A549 (cell line): ENCODE results near the gene SRPK2. TPM values are rescaled to one million over a fixed set of nuclear protein-coding genes. Genes with fewer than 3 reads are reported as not detected.

ENCODE experiments used
- ATAC-seq, 2 experiments: fragments of 200-7000 bp in 1 of 2; fragments of >200 bp in 1 of 2; cut with Nextera tagmentation in 1 of 2; cut with Tn5 transposase in 1 of 2; 3 replicates each; pipeline versions ENCODE4 v1.8.0 to v1.9.1; 2018 to 2020; ENCODE audit warnings: mild to moderate bottlenecking in 1 of 2, moderate library complexity in 1 of 2
- CTCF ChIA-PET: fragments of 300-600 bp; sonication (Branson Sonifier 250); formaldehyde crosslinking; extraction: SDS; loops from one replicate; lab custom pipeline; 2021; ENCODE audit warnings: antibody characterized with exemption, inconsistent platforms; lab: Yijun Ruan, JAX
- POLR2A ChIA-PET: fragments of 350-600 bp; formaldehyde crosslinking; extraction: SDS; loops from one replicate; lab custom pipeline; 2021; ENCODE audit warnings: antibody characterized with exemption, inconsistent platforms; lab: Yijun Ruan, JAX
- DNase-seq, 2 experiments: peaks; one replicate each; pipeline versions ENCODE4 v3.0.0 to v3.0.0-alpha.2; 2011 to 2016; ENCODE audit warnings: low read depth in 1 of 2, low spot score in 1 of 2
- FAIRE-seq: peaks from 2 replicates; lab custom pipeline; 2011; peaks lifted over from hg19 to GRCh38; lab: Jason Lieb, UNC
- H3K27ac ChIP-seq, 2 experiments: fragments of >200 bp; sonication (Bioruptor Twin); formaldehyde crosslinking; 3 replicates each; pipeline ENCODE4 v1.5.1; 2016 to 2017
- H3K4me1 ChIP-seq: fragments of >200 bp; sonication (Bioruptor Twin); formaldehyde crosslinking; 3 replicates; pipeline ENCODE4 v1.6.1; 2016
- H3K4me2 ChIP-seq: fragments of >200 bp; sonication (Bioruptor Twin); formaldehyde crosslinking; 3 replicates; pipeline ENCODE4 v1.6.1; 2016
- H3K4me3 ChIP-seq: fragments of >200 bp; sonication (Bioruptor Twin); formaldehyde crosslinking; 3 replicates; pipeline ENCODE4 v1.5.1; 2016
- H3K9me3 ChIP-seq: fragments of >200 bp; sonication (Bioruptor Twin); formaldehyde crosslinking; 3 replicates; pipeline ENCODE4 v1.6.1; 2016
- ATOH8 ChIP-seq: fragments of 250-450 bp; sonication (Bioruptor Pico); IDR thresholded peaks from 2 replicates; pipeline ENCODE4 v1.5.0; 2020; ENCODE audit warnings: low read depth, mild to moderate bottlenecking, moderate library complexity
- BHLHE40 ChIP-seq: IDR thresholded peaks from 2 replicates; pipeline ENCODE4 v1.6.1; 2012; ENCODE audit warnings: low read depth, low read length, inconsistent platforms
- CBX2 ChIP-seq: fragments of 200-600 bp; sonication (generic); IDR thresholded peaks from 2 replicates; pipeline ENCODE4 v1.6.1; 2016; ENCODE audit warnings: low read depth, mild to moderate bottlenecking, borderline replicate concordance
- CBX8 ChIP-seq: fragments of 200-600 bp; sonication (generic); IDR thresholded peaks from 2 replicates; pipeline ENCODE4 v1.6.1; 2016
- CHD2 ChIP-seq: fragments of 150-350 bp; IDR thresholded peaks from 2 replicates; pipeline ENCODE4 v1.6.1; 2014; ENCODE audit warnings: low read length; ENCODE audit not compliant: partially characterized antibody
- CTCF ChIP-seq: fragments of >200 bp; sonication (Bioruptor Twin); formaldehyde crosslinking; IDR thresholded peaks from 3 replicates; pipeline ENCODE4 v1.5.1; 2016
- EHF ChIP-seq: fragments of 250-450 bp; sonication (Bioruptor Pico); IDR thresholded peaks from 2 replicates; pipeline ENCODE4 v1.5.0; 2020; ENCODE audit warnings: mild to moderate bottlenecking
- ELK1 ChIP-seq: fragments of 150-350 bp; IDR thresholded peaks from 2 replicates; pipeline ENCODE4 v1.6.1; 2014; ENCODE audit warnings: low read depth, mild to moderate bottlenecking, low read length
- EP300 ChIP-seq, 2 experiments: fragments of >200 bp; sonication (Bioruptor Twin); formaldehyde crosslinking; IDR thresholded peaks; 2 replicates in 1 of 2; 3 replicates in 1 of 2; pipeline ENCODE4 v1.6.1; 2016 to 2017
- FOSB ChIP-seq: fragments of 250-450 bp; sonication (Bioruptor Pico); IDR thresholded peaks from 2 replicates; pipeline ENCODE4 v1.5.0; 2020; ENCODE audit warnings: mild to moderate bottlenecking, moderate library complexity
- FOSL2 ChIP-seq, 2 experiments: fragments of 450-650 bp in 1 of 2; fragments of >200 bp in 1 of 2; sonication (Bioruptor Twin) in 1 of 2; formaldehyde crosslinking; IDR thresholded peaks; 2 replicates each; pipeline versions ENCODE4 v1.5.0 to v1.6.1; 2016 to 2020; ENCODE audit warnings: mild to moderate bottlenecking in 1 of 2, moderate library complexity in 1 of 2
- HES2 ChIP-seq: fragments of >200 bp; sonication (Bioruptor Twin); formaldehyde crosslinking; IDR thresholded peaks from 2 replicates; pipeline ENCODE4 v1.6.1; 2016
- HOXB13 ChIP-seq: fragments of 250-450 bp; sonication (Bioruptor Pico); IDR thresholded peaks from 2 replicates; pipeline ENCODE4 v1.5.0; 2020; ENCODE audit warnings: low read depth, mild to moderate bottlenecking, moderate library complexity
- KDM5A ChIP-seq: fragments of 200-600 bp; sonication (generic); IDR thresholded peaks from 2 replicates; pipeline ENCODE4 v1.6.1; 2016; ENCODE audit warnings: antibody characterized with exemption, mild to moderate bottlenecking
- MAX ChIP-seq: IDR thresholded peaks from 2 replicates; pipeline ENCODE4 v1.6.1; 2012
- PBX3 ChIP-seq: IDR thresholded peaks from 2 replicates; pipeline ENCODE4 v1.6.1; 2012
- POLR2A ChIP-seq: IDR thresholded peaks from 2 replicates; pipeline ENCODE4 v1.6.1; 2012; ENCODE audit warnings: mild to moderate bottlenecking, low read length
- RARB ChIP-seq: fragments of 250-450 bp; sonication (Bioruptor Pico); IDR thresholded peaks from 2 replicates; pipeline ENCODE4 v1.8.0; 2021; ENCODE audit warnings: mild to moderate bottlenecking, moderate library complexity
- REST ChIP-seq: fragments of 200-600 bp; sonication (generic); IDR thresholded peaks from 2 replicates; pipeline ENCODE4 v1.6.1; 2016; ENCODE audit warnings: antibody characterized with exemption, mild to moderate bottlenecking, moderate library complexity
- TFCP2L1 ChIP-seq: fragments of 250-450 bp; sonication (Bioruptor Pico); IDR thresholded peaks from 2 replicates; pipeline ENCODE4 v1.5.0; 2021; ENCODE audit warnings: mild to moderate bottlenecking
- ZC3H11A ChIP-seq: fragments of 450-650 bp; IDR thresholded peaks from 2 replicates; pipeline ENCODE4 v1.6.1; 2014; ENCODE audit warnings: antibody characterized with exemption, mild to moderate bottlenecking
- WGBS: methylation state at CpG from one replicate; pipeline ENCODE4 v1.1.6; 2017; ENCODE audit errors: missing lambda C conversion rate; 5-methylcytosine and 5-hydroxymethylcytosine counted together
- polyA plus RNA-seq, 4 experiments: library from polyadenylated mRNA; depleted of rRNA in 3 of 4; stranded (reverse); fragments of >200 nt; fragmentation: RNase III in 1 of 4; extraction: RNeasy Plus Mini Kit Qiagen cat#74134 plus additional on column Dnase treatment in 1 of 4; gene quantifications; 2 replicates in 3 of 4; 3 replicates in 1 of 4; pipeline ENCODE4 v1.2.3, GENCODE V29; 2011 to 2017

SRPK2 gene
- polyA plus RNA-seq, 2 of the 4 experiments (the other 2 are of a cell fraction): 23.0 to 30.9 TPM

GRCh38 chr7:105199386-105199785 is 189.3 kb downstream of the SRPK2 start (continued):
- no peak for TF ChIP-seq CTCF
- TF ChIP-seq CHD2: no peak
- TF ChIP-seq ZC3H11A: no peak

- TF ChIP-seq EP300 (IDR thresholded peaks at IDR 0.05): 0 out of 5 replicates have a peak, but pooled peaks of 1 of the 2 experiments have one; percentile 13
- TF ChIP-seq MAX: no peak
- ChIA-PET POLR2A (no interaction called here), CTCF (no interaction called here)
- Histone ChIP-seq H3K27ac (no peak overlapping the region; a peak in 1 of 6 replicates), H3K9me3 (no peaks in the 10 kb centered on the region), H3K4me2 (peak overlapping the region; percentile 44), H3K4me1 (peaks cover 36% of the 10 kb centered on the region), H3K4me3 (no peak overlapping the region)
- WGBS: 12% methylated on average over 2 of the region's 2 CpGs
- DNase-seq (peak in 1 of 2 experiments; percentile 25), FAIRE-seq (no peak), ATAC-seq (peak in 1 of 2 experiments; percentile 68; a peak in 3 of 6 replicates)
These were observed 190.5 kb downstream of the SRPK2 start for GRCh38 chr7:105198223-105198622.

- H3K4me3 ChIP-seq: no peak overlapping the region
- peaks cover 36% of the 10 kb centered on the region for H3K4me1 ChIP-seq
- WGBS: 33% methylated on average over 7 of the region's 7 CpGs
- POLR2A ChIA-PET: no interaction called here
- peak overlapping the region; percentile 45 for H3K4me2 ChIP-seq
- TF ChIP-seq ATOH8 (CRISPR knock-in tag): no peak
- TF ChIP-seq REST: no peak
- TF ChIP-seq CBX2: no peak
- TF ChIP-seq PBX3: no peak
- TF ChIP-seq KDM5A: no peak
- TF ChIP-seq, all 56 proteins: peak for 0
- CTCF ChIA-PET: no interaction called here
- FAIRE-seq (no peak), DNase-seq (peak in 1 of 2 experiments; percentile 64), ATAC-seq (peak; percentile 59 to 80; a peak in 5 of 6 replicates)
- no peaks in the 10 kb centered on the region for H3K9me3 ChIP-seq
- peak overlapping the region in 1 of 2 experiments; percentile 7; a peak in 1 of 6 replicates for H3K27ac ChIP-seq
These were observed 192.2 kb downstream of the SRPK2 start for GRCh38 chr7:105196473-105196872.

GRCh38 chr7:105195891-105196290 is 192.8 kb downstream of the SRPK2 start:
- DNase-seq (no peak), FAIRE-seq (no peak), ATAC-seq (no peak)
- Histone ChIP-seq H3K27ac (no peak overlapping the region; a peak in 1 of 6 replicates), H3K4me3 (no peak overlapping the region), H3K4me2 (peak overlapping the region; percentile 45; the same call in 2 of the 3 replicates), H3K4me1 (peaks cover 36% of the 10 kb centered on the region), H3K9me3 (no peaks in the 10 kb centered on the region)
- 39% methylated on average over 1 of the region's 1 CpG for WGBS
- CTCF ChIA-PET: no interaction called here
- POLR2A ChIA-PET: no interaction called here
- TF ChIP-seq HOXB13 (no peak), BHLHE40 (no peak), RARB (CRISPR knock-in tag) (no peak), MAX (no peak), POLR2A (no peak), TFCP2L1 (CRISPR knock-in tag) (no peak), HES2 (no peak), FOSB (CRISPR knock-in tag) (no peak), ELK1 (no peak), CBX8 (no peak), EHF (CRISPR knock-in tag) (no peak), FOSL2 (IDR thresholded peaks at IDR 0.05) (no peak), FOSL2 (CRISPR knock-in tag; IDR thresholded peaks at IDR 0.05) (no peak), PBX3 (no peak)
